Osteoblast (primary cell): ENCODE measurements around the gene ARRDC1. TPM values are rescaled to one million over a fixed set of nuclear protein-coding genes. Genes with fewer than 3 reads are reported as not detected.

Experiments used
- DNase-seq: peaks from one replicate; pipeline ENCODE4 v3.0.0; 2011; ENCODE audit warnings: low spot score, mixed read lengths; ENCODE audit not compliant: insufficient read length; ENCODE audit errors: missing footprints
- H2AFZ ChIP-seq: 2 replicates; pipeline ENCODE4 v1.6.0; 2011; ENCODE audit warnings: mild to moderate bottlenecking, low read length
- H3K27ac ChIP-seq: 2 replicates; pipeline ENCODE4 v1.5.1; 2011; ENCODE audit warnings: mild to moderate bottlenecking, low read depth, low read length, moderate library complexity
- H3K27me3 ChIP-seq: 2 replicates; pipeline ENCODE4 v1.6.0; 2012; ENCODE audit warnings: mild to moderate bottlenecking, control low read depth, inconsistent platforms, low read length, moderate library complexity; ENCODE audit not compliant: insufficient read depth
- H3K36me3 ChIP-seq: 2 replicates; pipeline ENCODE4 v1.5.1; 2011; ENCODE audit warnings: mild to moderate bottlenecking, low read length, control low read depth, moderate library complexity; ENCODE audit not compliant: insufficient read depth
- H3K4me1 ChIP-seq: 2 replicates; pipeline ENCODE4 v1.5.1; 2011; ENCODE audit warnings: mild to moderate bottlenecking, low read length, control low read depth, moderate library complexity; ENCODE audit not compliant: insufficient read depth
- H3K4me2 ChIP-seq: 2 replicates; pipeline ENCODE4 v1.6.0; 2011; ENCODE audit warnings: mild to moderate bottlenecking, low read length; ENCODE audit not compliant: insufficient read depth
- H3K4me3 ChIP-seq: fragments of 200-600 bp; sonication (generic); 3 replicates; pipeline ENCODE4 v1.5.1; 2012; ENCODE audit warnings: mild to moderate bottlenecking, low read length, inconsistent platforms; ENCODE audit not compliant: insufficient read depth
- H3K79me2 ChIP-seq: 2 replicates; pipeline ENCODE4 v1.6.0; 2012; ENCODE audit warnings: mild to moderate bottlenecking, low read length, control low read depth, inconsistent platforms; ENCODE audit not compliant: insufficient read depth
- H3K9me3 ChIP-seq: 2 replicates; pipeline ENCODE4 v1.5.1; 2011; ENCODE audit warnings: low read depth, low read length, control low read depth
- H4K20me1 ChIP-seq: 2 replicates; pipeline ENCODE4 v1.6.0; 2012; ENCODE audit warnings: mild to moderate bottlenecking, low read length, control low read depth; ENCODE audit not compliant: insufficient read depth
- CTCF ChIP-seq: IDR thresholded peaks from 2 replicates; pipeline ENCODE4 v1.5.1; 2011; ENCODE audit warnings: mild to moderate bottlenecking, low read depth, low read length, moderate library complexity; ENCODE audit errors: extremely low read depth
- total RNA-seq: library from RNA; depleted of rRNA; stranded (reverse); fragments of >200 nt; gene quantifications from 2 replicates; pipeline ENCODE4 v1.2.3, GENCODE V29; 2012

ARRDC1 gene
- total RNA-seq, 1 donor = 11.9 TPM

DNA sequence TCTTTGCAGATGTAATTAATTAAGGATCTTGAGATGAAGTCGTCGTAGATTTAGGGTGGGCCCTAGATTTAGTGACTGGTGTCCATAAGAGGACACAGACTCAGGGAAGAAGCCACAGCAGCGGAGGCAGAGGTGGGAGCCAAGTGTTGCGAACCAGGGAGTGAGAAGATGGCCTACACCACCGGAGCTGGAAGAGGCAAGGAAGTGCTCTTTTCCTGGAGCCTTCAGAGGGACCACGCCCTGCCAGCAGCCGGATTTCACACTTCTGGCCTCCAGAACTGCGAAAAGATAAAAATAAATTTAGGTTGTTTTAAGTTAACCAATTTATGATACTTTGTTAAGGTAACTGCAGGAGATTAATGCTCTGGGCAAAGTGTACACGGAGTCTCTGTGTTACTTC is 44.1 kb downstream of the ARRDC1 start:
- H3K79me2 ChIP-seq = peaks cover 93% of the 10 kb centered on the region
- no peak overlapping the region for H3K4me3 ChIP-seq
- H3K4me2 ChIP-seq = no peak overlapping the region
- H2AFZ ChIP-seq = no peak overlapping the region
- H3K36me3 ChIP-seq = no peaks in the 10 kb centered on the region
- DNase-seq = no peak
- no peaks in the 10 kb centered on the region for H3K27me3 ChIP-seq
- peaks cover 3% of the 10 kb centered on the region for H3K4me1 ChIP-seq
- H3K27ac ChIP-seq = no peak overlapping the region
- no peaks in the 10 kb centered on the region for H3K9me3 ChIP-seq
- H4K20me1 ChIP-seq = peaks cover 38% of the 10 kb centered on the region
- TF ChIP-seq CTCF = no peak

GRCh38 chr9:137650259-137650658 is 44.8 kb downstream of the ARRDC1 start:
- no peak for TF ChIP-seq CTCF
- H3K36me3 ChIP-seq = no peaks in the 10 kb centered on the region
- DNase-seq = no peak
- H3K27me3 ChIP-seq = no peaks in the 10 kb centered on the region
- no peak overlapping the region for H3K4me3 ChIP-seq
- peaks cover 94% of the 10 kb centered on the region for H3K79me2 ChIP-seq
- no peaks in the 10 kb centered on the region for H3K9me3 ChIP-seq
- no peak overlapping the region for H3K4me2 ChIP-seq
- no peak overlapping the region for H2AFZ ChIP-seq
- H4K20me1 ChIP-seq = peaks cover 38% of the 10 kb centered on the region
- no peak overlapping the region for H3K27ac ChIP-seq
- peaks cover 3% of the 10 kb centered on the region for H3K4me1 ChIP-seq

DNA sequence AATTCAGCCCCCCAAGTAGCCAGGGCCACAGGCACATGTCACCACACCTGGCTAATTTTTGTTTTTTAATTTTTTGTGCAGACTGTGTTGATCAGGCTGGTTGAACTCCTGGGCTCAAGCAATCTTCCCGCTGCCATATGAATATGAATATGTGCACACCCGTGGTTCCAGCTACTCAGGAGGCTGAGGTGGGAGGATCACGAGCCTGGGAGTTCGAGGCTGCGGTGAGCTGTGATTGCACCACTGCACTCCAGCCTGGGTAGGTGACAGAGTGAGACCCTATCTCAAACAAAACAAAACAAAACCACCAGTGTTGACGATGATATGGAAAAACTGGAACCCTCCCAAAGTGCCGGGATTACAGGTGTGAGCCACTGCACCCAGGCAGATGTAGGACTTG is 45.3 kb downstream of the ARRDC1 start:
- Histone ChIP-seq H3K27me3 (no peaks in the 10 kb centered on the region), H3K79me2 (peaks cover 94% of the 10 kb centered on the region), H3K4me2 (no peak overlapping the region), H4K20me1 (peaks cover 34% of the 10 kb centered on the region), H3K9me3 (no peaks in the 10 kb centered on the region), H3K36me3 (no peaks in the 10 kb centered on the region), H2AFZ (no peak overlapping the region), H3K4me3 (no peak overlapping the region), H3K4me1 (peaks cover 3% of the 10 kb centered on the region), H3K27ac (no peak overlapping the region)
- no peak for DNase-seq
- no peak for TF ChIP-seq CTCF

- no peak for TF ChIP-seq CTCF
- peaks cover 25% of the 10 kb centered on the region for H4K20me1 ChIP-seq
- no peaks in the 10 kb centered on the region for H3K4me1 ChIP-seq
- H3K9me3 ChIP-seq = no peaks in the 10 kb centered on the region
- no peaks in the 10 kb centered on the region for H3K27me3 ChIP-seq
- no peak overlapping the region for H3K27ac ChIP-seq
- no peak overlapping the region for H3K4me3 ChIP-seq
- H2AFZ ChIP-seq = no peak overlapping the region
- no peak overlapping the region for H3K4me2 ChIP-seq
- no peaks in the 10 kb centered on the region for H3K36me3 ChIP-seq
- no peak for DNase-seq
- peaks cover 89% of the 10 kb centered on the region for H3K79me2 ChIP-seq
Observed at GRCh38 chr9:137656416-137656815, 50.9 kb downstream of the ARRDC1 start.
